Renal cortex interstitium (tissue), 15 donors: ENCODE results near the gene ARL10. TPM values are rescaled to one million over a fixed set of nuclear protein-coding genes. Genes with fewer than 3 reads are reported as not detected.

Experiments
- DNase-seq, 11 donors: peaks; one replicate each; pipeline ENCODE4 v3.0.0-alpha.2; 2013; ENCODE audit warnings: low read depth in 9 of 11, low spot score in 4 of 11; ENCODE audit errors: extremely low read depth in 1 of 11
- long read RNA-seq, 16 experiments: transcript quantifications; one replicate each; lab custom pipeline, GENCODE V29; 2026
- polyA plus RNA-seq, 3 donors: library from polyadenylated mRNA; unstranded; fragments of 120-200 nt; gene quantifications; one replicate each; pipeline ENCODE4 v1.2.1, GENCODE V29; 2013; ENCODE audit not compliant: insufficient read length in 3 of 3

ARL10 gene, protein sequence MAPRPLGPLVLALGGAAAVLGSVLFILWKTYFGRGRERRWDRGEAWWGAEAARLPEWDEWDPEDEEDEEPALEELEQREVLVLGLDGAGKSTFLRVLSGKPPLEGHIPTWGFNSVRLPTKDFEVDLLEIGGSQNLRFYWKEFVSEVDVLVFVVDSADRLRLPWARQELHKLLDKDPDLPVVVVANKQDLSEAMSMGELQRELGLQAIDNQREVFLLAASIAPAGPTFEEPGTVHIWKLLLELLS
- polyA plus RNA-seq = 10 to 100 TPM; 11.8 to 15.9 (median 12.2) TPM
- long read RNA-seq, donor 1, partial matches to known transcripts = 69 of 69 reads
- long read RNA-seq, donor 1, other reads (novel, unspliced or antisense) = 0 of 69 reads
- long read RNA-seq, donor 2, full-length matches to known transcripts = 1 of 1 reads
- long read RNA-seq, donor 2, partial matches to known transcripts = 0 of 1 reads
- long read RNA-seq, donor 2, other reads (novel, unspliced or antisense) = 0 of 1 reads
- long read RNA-seq, donor 3, full-length matches to known transcripts = 1 of 104 reads
- long read RNA-seq, donor 3, partial matches to known transcripts = 10 of 104 reads
- long read RNA-seq, donor 3, other reads (novel, unspliced or antisense) = 93 of 104 reads
- long read RNA-seq, donor 4, full-length matches to known transcripts = 4 of 4 reads
- long read RNA-seq, donor 4, partial matches to known transcripts = 0 of 4 reads
- long read RNA-seq, donor 4, other reads (novel, unspliced or antisense) = 0 of 4 reads
- long read RNA-seq, donor 5 = 0 reads
- long read RNA-seq, donor 6, full-length matches to known transcripts = 3 of 3 reads
- long read RNA-seq, donor 6, partial matches to known transcripts = 0 of 3 reads
- long read RNA-seq, donor 6, other reads (novel, unspliced or antisense) = 0 of 3 reads
- long read RNA-seq, donor 7, full-length matches to known transcripts = 1 of 103 reads
- long read RNA-seq, donor 7, partial matches to known transcripts = 38 of 103 reads
- long read RNA-seq, donor 7, other reads (novel, unspliced or antisense) = 64 of 103 reads
- long read RNA-seq, donor 8 = 0 reads
- long read RNA-seq, donor 9, full-length matches to known transcripts = 2 of 2 reads
- long read RNA-seq, donor 9, partial matches to known transcripts = 0 of 2 reads
- long read RNA-seq, donor 9, other reads (novel, unspliced or antisense) = 0 of 2 reads
- long read RNA-seq, donor 10, partial matches to known transcripts = 0 of 16 reads
- long read RNA-seq, donor 10, other reads (novel, unspliced or antisense) = 16 of 16 reads
- long read RNA-seq, donor 11, full-length matches to known transcripts = 2 of 22 reads
- long read RNA-seq, donor 11, partial matches to known transcripts = 0 of 22 reads
- long read RNA-seq, donor 11, other reads (novel, unspliced or antisense) = 20 of 22 reads
- long read RNA-seq, donor 12 = 0 reads
- long read RNA-seq, donor 13 = 0 reads
- long read RNA-seq, donor 14, partial matches to known transcripts = 33 of 33 reads
- long read RNA-seq, donor 14, other reads (novel, unspliced or antisense) = 0 of 33 reads
- long read RNA-seq, donor 15, full-length matches to known transcripts = 1 of 22 reads
- long read RNA-seq, donor 15, partial matches to known transcripts = 21 of 22 reads
- long read RNA-seq, donor 15, other reads (novel, unspliced or antisense) = 0 of 22 reads
- long read RNA-seq, donor 16, full-length matches to known transcripts = 4 of 4 reads
- long read RNA-seq, donor 16, partial matches to known transcripts = 0 of 4 reads
- long read RNA-seq, donor 16, other reads (novel, unspliced or antisense) = 0 of 4 reads

DNA sequence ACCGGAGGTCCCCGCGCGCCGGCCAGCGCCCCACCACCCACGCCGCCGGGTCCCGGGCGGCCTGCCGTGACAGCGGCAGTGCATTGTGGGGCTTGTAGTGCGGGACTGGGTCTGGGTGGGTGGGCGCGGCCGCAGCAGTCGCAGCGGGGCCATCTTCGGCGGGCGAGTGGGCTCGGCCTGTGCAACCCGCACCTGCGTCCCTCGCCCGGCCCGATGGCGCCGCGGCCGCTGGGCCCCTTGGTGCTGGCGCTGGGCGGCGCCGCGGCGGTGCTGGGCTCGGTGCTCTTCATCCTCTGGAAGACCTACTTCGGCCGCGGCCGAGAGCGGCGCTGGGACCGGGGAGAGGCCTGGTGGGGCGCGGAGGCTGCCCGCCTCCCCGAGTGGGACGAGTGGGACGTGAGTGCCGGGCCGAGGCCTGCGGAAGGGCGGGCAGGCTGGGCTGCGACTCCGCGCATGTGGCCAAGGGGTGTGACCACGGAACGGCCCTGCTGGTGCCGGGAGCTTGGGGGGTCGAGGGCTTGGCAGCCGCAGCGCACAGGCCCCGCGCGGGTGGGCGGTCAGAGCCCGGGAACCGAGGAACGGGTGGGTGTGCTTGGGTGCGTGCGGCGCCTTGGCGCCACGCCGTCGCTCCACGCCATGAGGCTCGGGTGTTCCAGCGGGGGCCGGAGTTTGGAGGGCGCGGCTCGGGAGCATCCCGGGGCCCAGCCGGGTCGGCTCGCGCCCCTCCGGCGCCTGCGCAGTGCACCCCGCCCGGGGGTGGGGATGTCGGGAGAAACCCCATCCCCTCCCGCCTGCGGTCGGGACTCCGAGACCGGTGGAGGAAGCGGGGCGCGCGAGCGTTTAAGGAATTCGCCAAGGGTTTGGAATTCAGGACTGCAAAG is at the start of gene ARL10:
Gene ARL10, plus strand, starts transcription at position 137 of the 881 bp plus-strand sequence. Its CDS starts 77 bp downstream, at position 214.
- peak in 3 of 11 donors; percentile 13 to 25 (median 24) for DNase-seq

DNA sequence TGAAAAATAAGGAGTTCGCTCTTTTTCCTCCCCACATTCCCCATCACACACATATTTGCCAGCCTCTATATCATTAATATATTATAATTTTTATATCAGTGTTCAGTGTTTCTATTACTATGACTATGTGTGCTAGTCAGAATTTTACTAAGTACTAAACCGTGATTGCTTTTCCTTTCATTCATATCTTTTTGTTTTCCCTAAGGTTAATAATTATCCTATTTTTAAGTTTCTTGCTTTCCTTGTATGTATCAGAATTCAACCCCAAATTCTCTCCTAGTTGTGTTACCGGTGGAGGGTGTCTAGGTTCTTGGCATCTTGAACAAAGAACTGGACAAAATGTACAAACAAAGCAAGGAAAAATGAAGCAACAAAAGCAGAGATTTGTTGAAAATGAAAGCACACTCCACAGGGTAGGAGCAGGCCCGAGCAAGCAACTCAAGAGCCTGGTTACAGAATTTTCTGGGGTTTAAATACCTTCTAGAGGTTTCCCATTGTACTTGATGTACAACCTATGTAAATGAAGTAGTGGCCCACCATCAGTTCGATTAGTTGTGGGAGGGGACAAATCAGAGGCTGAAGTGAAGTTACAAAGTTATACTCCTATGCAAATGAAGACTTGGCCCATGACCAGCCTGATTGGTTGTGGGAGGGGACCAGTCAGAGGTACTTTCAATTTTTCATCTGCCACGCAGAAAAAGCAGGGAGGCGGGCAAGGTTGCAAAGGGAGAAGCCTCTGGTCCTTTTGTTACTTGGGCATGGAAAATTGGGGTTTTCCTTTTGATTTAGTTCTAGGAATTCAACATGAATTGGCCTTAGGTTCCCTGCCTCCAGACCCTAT is 47.5 kb upstream of the ARL10 start:
- DNase-seq = no peak

DNA sequence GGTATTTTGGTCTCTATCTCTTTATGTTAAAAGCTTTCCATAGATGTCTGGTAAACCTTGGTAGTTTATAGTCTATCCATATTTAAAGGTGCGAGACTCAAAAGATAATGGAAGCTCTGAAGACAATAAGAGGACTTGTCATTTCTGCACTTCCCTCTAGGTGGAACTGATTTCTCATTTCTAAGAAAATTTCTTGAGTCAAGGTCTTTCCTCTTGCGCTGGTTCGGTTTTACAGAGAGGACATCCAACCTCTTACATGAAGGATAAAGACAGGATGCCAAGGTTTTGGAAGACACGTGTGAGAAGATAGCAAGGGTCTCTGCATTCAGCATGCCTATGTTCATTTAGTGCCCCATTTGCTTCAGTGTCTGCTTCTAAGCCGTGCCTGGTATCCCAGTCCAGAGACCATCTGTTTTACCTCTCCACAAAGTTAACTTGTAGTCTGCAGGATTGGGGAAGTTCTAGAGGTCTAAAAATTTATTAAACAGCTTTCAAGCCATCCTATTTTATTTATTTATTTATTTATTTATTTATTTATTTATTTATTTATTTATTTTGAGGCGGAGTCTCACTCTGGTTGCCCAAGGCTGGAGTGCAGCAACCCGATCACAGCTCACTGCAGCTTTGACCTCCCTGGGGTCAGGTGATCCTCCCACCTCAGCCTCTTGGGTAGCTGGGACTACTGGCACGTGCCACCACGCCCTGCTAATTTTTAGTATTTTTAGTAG is 45.3 kb upstream of the ARL10 start:
- DNase-seq = no peak

DNA sequence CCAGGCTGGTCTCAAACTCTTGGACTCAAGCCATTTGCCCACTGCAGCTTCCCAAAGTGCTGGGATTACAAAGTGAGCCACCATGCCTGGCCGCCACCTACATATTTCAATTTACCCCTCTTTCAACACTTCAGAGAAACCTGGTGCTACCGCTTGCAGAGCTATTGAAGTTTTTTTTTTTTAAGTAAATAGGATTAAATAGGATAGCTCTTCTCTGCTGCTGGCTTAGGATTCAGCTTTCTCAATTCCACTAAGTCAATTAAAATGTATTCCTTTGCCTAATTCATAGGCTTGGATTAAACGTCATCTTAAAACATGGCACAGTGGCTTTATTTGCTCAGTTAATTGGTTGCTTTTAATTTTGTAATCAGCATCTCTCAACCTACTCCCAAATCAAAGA is 44.7 kb upstream of the ARL10 start:
- DNase-seq = no peak

DNA sequence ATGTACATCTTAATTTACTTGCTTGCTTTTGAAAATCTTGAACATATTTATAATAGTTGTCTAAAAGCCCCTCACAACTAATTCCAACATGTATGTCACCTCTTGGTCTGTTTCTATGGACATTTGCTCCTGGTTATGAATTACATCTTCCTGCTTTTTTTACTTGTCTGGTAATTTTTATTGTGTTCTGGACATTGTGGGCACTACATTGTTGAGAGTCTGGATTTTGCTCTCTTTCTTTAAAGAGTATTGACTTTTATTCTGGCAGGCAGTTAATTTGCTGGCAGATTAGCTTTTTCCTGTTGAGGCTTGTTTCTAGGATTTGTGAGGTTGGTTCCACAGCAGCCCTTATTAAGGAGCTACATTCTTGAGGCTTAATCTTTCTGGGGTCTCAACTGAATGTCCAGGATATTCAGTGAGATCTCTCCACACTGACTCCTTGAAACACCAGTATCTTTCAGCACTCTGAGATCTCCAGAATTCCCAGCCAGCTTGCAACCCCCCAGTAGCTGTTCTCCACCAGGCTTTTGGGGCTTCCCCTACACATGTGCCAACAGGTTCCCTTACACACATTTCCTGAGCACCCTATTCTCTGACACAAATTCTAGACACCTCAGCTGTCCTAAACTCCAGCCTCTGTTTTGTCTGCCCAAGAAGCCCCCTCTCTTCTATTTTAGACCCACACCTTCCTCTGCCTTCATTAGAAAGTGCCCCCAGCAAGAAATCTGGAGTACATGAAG is 31.1 kb upstream of the ARL10 start:
- no peak for DNase-seq

DNA sequence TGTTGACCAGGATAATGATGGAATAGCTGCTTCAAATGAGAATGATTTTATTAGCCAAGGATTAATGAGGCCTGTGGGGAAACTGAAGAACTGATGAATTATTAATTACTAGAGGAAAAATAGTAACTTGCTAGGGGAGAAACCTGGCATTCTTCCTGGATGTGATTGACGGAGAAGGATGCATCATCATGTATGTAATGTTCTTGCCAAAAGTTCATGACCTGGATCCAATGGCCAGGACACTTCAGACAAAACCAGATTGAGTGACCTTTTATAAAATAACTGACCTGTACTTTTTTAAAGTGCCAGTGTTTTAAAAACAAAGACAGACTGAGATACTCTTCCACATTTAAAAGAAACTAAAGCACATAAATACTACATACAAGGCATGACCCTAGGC is 27.4 kb upstream of the ARL10 start:
- DNase-seq = no peak

DNA sequence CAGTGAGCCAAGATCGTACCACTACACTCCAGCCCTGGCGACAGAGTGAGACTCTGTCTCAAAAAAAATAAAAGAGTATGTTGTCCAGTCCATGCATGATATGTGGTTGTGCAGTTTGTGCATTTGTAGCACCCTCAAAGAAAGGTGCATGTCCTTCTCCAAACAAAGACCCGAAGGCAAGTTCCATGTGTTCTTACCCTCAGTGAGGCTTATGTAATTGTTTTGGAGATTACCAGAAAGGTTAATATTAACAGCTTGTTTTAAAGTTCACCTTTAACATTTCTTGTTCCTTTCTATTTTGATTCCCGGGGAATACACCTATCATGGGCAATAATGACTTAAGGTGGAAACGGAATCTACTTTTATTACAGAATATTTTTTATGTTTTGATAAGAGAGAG is 26.0 kb upstream of the ARL10 start:
- DNase-seq = no peak

DNA sequence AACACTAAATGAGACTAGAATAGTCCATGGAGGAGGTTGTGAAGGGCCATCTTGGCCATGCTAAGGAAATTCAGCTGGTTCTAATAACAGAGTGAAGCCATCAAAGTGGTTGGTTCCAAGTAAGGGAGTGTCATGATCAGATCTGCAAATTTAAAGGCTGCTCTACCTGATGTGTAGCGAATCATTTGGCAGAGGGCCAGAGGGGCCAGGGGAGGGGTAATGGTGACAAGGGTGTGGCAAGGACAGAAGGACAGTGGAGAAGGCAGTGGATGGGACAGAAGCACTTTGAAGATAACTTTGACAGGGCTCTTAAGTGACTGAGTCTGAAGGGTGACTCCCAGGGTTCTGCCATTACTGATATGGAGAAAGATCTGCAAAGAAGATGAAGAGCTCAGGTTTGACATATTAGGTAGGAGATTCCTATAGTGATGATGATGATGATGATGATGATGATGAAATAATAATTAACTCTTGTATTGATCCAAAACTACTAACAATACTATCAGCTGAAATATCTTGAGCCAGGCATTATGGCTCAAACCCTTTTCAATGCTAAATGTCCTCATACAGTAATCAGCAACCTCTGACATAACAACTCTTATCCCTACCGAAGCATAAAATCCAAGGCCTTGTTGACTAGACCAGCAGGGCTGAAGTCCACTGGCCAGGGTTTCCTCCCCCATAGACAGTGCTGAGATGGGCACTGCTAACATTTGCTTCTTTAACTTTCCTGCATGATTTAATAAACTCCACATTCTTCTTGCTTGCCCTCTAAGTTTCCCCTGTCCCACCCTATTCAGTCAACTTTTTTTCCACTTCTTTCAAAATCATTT is 23.7 kb upstream of the ARL10 start:
- no peak for DNase-seq

DNA sequence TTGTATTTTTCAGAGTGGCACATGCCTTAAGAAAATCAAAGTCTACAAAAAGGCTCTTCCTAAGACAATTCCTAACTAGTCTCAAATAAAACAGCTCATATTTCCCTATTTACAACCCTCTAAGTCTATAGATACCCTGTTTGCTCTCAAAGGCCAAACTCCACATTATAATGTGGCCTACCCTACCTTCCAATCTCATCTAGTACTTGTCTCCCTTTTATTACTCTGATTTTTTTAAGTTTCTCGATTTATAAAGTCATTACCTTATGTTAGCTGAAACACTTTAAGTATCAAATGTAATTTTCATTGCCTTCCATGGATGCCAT is 23.2 kb upstream of the ARL10 start:
- no peak for DNase-seq

DNA sequence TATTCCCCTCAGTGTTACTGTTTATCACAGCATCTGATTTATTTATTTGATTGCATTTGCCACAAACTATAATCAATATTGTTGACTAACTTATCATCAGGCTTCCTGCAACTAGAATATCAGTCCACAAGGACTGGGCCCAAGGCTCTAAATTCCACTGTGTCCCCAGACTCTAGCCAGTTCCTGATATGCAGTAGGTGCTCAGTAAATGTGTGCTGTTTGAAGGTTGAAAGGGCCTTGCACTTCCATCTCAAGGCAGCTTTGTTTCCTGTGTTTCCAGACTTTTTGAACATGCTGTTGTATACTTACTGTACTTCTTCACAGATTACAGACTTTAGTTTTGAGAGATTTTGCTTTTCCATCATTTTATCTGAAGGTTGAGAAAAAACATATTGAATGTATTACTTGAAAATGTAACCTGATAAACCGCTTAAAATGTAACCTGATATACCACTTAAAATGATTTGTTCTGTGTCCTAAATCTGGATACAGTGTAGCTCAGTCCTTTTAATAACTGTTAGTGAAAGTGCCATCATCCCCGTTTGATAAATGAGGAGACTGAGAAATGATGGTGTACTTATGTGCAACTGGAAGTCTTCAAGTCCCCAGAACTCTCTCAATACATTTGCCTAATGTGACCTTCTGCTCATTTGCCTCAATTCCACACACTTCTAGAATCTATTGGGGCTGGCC is 22.4 kb upstream of the ARL10 start:
- no peak for DNase-seq

DNA sequence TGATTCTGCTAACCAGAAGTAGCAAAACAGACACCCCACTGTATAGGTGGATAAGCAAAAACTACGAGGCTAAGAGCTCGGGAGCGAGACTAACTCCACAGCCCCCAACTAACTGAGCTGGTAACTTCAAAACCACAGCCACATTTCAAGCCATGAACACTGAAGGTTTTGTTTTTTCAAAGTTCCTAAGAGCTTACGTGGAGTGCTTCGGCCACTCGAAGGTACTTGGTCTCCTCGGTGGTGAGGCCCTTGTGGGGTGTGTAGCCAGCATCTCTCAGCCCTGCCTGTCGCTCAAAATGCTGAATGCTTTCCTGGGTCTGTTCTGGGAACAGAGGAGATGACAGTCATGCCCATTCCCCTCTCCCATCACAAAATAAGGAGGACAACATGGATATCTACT is 14.9 kb upstream of the ARL10 start:
- no peak for DNase-seq

DNA sequence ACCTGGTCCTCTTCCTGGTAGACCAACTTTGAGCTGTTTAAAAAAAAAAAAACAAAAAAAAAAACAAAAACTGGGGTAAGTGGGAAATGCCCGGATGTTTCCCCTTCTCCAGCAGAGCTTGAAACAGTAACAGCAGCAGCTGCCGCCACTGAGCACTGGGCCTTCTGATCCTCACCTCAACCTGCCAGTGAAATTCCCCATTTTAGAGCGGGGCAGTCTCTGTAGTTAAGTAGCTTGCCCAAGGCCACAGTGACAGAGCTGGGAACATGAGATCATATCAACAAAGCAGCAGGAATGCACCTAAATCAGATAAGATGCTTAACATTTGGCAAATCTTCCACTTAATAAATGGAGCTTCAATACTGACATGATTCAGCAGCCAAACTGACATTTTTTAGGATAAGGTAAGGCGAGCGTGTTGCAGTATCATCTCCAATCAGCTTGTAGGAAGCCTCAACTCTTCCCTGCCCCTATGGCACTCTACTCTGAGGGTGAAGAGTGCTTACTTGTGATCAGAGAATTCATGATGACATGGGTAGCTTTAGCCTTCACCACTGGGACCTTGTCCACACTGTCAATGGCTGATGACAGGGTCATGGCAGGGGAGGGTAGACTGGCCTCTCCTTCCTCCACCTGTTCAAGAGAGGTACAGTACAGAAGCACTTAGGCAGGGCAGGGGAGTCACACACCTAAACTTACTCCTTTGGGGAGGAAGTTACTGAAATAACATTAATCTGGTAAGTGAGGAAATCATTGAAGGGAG is 13.0 kb upstream of the ARL10 start:
- DNase-seq = no peak

DNA sequence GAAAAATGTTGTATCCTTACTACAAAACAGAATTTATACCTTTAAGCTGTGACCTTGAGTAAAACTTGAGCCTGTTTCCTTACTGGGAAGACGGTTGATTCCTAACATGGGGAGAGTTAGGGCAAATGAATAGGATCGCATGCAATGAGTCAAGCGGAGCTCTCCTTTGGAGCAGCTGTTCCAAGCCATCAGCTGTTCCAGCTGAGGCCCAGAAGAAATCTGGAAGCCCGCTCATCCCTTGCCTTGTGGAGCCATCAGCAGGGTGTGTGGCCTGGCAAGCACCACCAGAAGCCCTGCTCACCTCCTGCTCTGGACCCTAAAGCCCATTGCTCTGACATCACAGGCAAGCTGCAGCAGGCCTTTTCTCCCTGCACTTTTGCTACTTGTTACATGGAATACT is 11.8 kb upstream of the ARL10 start:
- no peak for DNase-seq
